OCI-LY1 (cell line): ENCODE measurements around the gene CADM1.

Experiments
- EZH2 ChIP-seq: fragments of 200-600 bp; sonication (generic), shearing (Covaris generic); IDR thresholded peaks from 2 replicates; pipeline ENCODE4 v1.8.0; 2017; ENCODE audit warnings: borderline replicate concordance, mixed run types, mild to moderate bottlenecking, antibody characterized with exemption, low read length, moderate library complexity, mixed read lengths
- TF ChIP-seq, protein P1 (sequence below): fragments of 200-600 bp; sonication (generic), shearing (Covaris generic); IDR thresholded peaks from 2 replicates; pipeline ENCODE4 v1.5.1; 2017; ENCODE audit warnings: mild to moderate bottlenecking, antibody characterized with exemption, low read length, moderate library complexity, mixed read lengths

DNA sequence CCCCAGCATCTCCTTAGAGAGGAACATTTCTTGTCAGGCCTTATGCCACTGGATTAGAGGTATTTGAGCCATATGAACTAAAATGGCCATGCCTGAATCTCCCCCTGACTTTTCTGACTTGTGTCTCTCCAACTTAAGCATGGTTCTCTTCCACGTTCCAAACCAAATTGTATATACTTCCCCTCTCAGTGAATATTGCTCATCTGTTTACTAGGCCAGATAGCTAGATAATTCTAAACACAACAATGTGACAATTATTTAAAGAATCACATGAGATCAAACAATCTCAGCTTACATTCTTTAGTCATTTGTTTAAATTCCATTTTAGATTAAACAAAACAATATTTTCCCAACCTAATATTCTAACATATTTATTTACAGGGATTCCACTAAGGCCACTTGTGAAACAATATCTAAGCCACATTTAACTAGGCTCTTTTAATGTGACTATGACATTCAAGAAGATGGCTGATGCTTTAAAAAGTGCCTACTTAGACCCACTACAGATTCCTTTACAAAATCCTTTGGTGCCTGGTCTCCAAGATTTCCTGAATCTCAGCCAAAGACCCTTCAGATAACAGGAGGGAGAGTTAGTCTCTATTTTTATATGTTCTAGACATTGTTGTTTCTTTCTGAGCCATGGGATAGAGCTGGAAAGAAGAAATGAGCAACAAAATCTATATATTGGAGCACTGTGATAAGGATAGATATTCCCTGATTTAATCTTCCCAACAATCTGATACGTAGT lies 105.7 kb downstream of the CADM1 start:
- TF ChIP-seq, protein P1, sequence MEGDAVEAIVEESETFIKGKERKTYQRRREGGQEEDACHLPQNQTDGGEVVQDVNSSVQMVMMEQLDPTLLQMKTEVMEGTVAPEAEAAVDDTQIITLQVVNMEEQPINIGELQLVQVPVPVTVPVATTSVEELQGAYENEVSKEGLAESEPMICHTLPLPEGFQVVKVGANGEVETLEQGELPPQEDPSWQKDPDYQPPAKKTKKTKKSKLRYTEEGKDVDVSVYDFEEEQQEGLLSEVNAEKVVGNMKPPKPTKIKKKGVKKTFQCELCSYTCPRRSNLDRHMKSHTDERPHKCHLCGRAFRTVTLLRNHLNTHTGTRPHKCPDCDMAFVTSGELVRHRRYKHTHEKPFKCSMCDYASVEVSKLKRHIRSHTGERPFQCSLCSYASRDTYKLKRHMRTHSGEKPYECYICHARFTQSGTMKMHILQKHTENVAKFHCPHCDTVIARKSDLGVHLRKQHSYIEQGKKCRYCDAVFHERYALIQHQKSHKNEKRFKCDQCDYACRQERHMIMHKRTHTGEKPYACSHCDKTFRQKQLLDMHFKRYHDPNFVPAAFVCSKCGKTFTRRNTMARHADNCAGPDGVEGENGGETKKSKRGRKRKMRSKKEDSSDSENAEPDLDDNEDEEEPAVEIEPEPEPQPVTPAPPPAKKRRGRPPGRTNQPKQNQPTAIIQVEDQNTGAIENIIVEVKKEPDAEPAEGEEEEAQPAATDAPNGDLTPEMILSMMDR = no peak
- no peak for TF ChIP-seq EZH2
